H1 (cell line): Measurements from ENCODE around the gene POLR2L. TPM values are rescaled to one million over a fixed set of nuclear protein-coding genes. Genes with fewer than 3 reads are reported as not detected.

Experiments
- CHD1 ChIP-seq: IDR thresholded peaks from 2 replicates; pipeline ENCODE4 v1.6.1; 2012; ENCODE audit warnings: low read depth, low read length, improper control_type of control experiment
- CHD7 ChIP-seq: fragments of 300-600 bp; sonication (generic); IDR thresholded peaks from 2 replicates; pipeline ENCODE4 v1.7.1; 2012; ENCODE audit warnings: low read length, moderate library complexity, mild to moderate bottlenecking, inconsistent platforms; ENCODE audit not compliant: insufficient replicate concordance
- PHF8 ChIP-seq: fragments of 200-600 bp; sonication (generic); conservative IDR thresholded peaks from 2 replicates; pipeline ENCODE4 v1.7.1; 2012; ENCODE audit warnings: low read depth, mild to moderate bottlenecking, inconsistent platforms, low read length, moderate library complexity
- SAP30 ChIP-seq: fragments of 300-600 bp; sonication (generic); IDR thresholded peaks from 2 replicates; pipeline ENCODE4 v1.7.1; 2012; ENCODE audit warnings: low read length, moderate library complexity, mild to moderate bottlenecking, inconsistent platforms; ENCODE audit not compliant: insufficient read depth, insufficient replicate concordance
- TCF12 ChIP-seq: IDR thresholded peaks from 2 replicates; pipeline ENCODE4 v1.6.1; 2011; ENCODE audit warnings: low read depth, mild to moderate bottlenecking, low read length
- polyA plus RNA-seq, 7 experiments: library from polyadenylated mRNA; depleted of rRNA in 3 of 7; stranded (reverse) in 5 of 7; unstranded in 2 of 7; fragments of >200 nt in 5 of 7; fragments of 200-250 nt in 2 of 7; gene quantifications; 1 replicate in 5 of 7; 2 replicates in 1 of 7; 4 replicates in 1 of 7; pipeline versions ENCODE4 v1.2.1 to v1.2.3, GENCODE V29; 2011 to 2013; ENCODE audit warnings: missing spikeins in 2 of 7, mixed read lengths in 2 of 7
- total RNA-seq: library from RNA; stranded (reverse); fragmentation: NEBNext Ultra II Directional; extraction: Animal tissue kit (Norgen Biotek cat#: 25700); gene quantifications from 2 replicates; pipeline ENCODE4 v1.2.1, GENCODE V29; 2021

Gene POLR2L
- total and polyA plus RNA-seq, 2 of the 8 experiments (the other 6 are each of a cell fraction or from before 2014, with no cell fraction given) = 140 to 151 TPM

DNA sequence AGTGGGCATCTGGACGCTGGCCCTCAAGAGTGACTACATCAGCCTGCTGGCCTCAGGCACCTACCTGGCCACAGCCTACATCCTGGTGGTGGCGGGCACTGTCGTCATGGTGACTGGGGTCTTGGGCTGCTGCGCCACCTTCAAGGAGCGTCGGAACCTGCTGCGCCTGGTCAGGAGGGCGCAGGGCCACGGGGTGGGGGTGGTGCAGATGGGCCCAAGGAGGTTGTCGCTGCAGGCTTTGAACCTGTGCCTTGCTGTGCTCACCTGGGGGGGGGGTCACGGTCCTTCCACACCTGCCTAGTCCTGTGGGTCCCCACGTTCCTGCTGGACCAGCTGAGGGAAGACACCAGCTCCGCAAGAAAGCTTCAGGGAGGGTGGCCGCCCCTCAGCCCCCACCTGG lies 6.1 kb downstream of the POLR2L start (continued):
- TF ChIP-seq CHD7 = no peak
- no peak for TF ChIP-seq TCF12
- TF ChIP-seq PHF8 = no peak
- no peak for TF ChIP-seq SAP30
- TF ChIP-seq CHD1 = no peak
